Tibial nerve (tissue), 4 donors: ENCODE measurements around the gene PIK3AP1.

Source experiments
- CTCF ChIP-seq, 5 experiments: fragments of 200-600 bp in 3 of 5; fragments of 450-650 bp in 2 of 5; sonication (generic) in 3 of 5; IDR thresholded peaks; one replicate each; pipeline ENCODE4 v1.5.1; 2016 to 2019; ENCODE audit warnings: antibody characterized with exemption in 5 of 5, mild to moderate bottlenecking in 3 of 5, moderate library complexity in 2 of 5
- EP300 ChIP-seq, 2 donors: sonication (generic); formaldehyde crosslinking; IDR thresholded peaks; one replicate each; pipeline ENCODE4 v1.6.1; 2017; ENCODE audit warnings: antibody characterized with exemption in 2 of 2, mild to moderate bottlenecking in 1 of 2
- POLR2A ChIP-seq, 2 donors: fragments of 450-650 bp; IDR thresholded peaks; one replicate each; pipeline ENCODE4 v1.6.1; 2017; ENCODE audit warnings: antibody characterized with exemption in 2 of 2, mild to moderate bottlenecking in 2 of 2, moderate library complexity in 2 of 2

DNA sequence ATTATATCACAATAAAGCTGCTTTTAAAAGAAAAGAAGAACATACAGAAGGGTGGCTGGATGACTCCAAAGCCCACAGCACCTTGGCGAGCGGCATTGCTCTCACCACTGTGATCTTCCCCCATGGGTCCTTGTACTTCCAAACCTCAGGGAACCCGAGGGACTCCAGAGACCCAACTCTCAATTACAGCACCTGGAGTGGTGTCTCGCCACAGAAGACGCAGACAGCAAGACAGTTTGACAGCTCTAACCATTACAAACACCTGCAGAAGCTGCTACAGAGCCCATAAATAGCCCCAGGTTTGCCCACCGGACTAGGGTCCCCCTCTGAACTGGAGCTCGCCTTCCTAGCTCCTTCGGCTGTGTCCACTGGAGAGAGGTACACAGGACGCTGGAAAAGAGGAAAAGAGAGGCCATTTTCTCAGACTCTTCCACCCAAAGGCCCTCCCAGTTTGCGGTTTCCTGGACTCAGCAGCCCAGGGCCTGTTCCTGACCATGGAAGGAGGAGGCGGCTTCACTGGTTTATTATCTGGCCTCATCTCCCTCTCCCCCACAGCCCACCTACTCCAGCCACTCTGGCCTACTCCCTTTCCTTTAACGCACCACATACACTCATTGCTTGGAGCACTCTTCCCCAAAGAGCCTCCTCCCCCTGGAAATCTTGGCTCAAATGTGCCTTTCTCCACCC, 1.9 kb downstream of the PIK3AP1 start:
- TF ChIP-seq CTCF (IDR thresholded peaks at IDR 0.05) (no peak), POLR2A (IDR thresholded peaks at IDR 0.05) (no peak), EP300 (IDR thresholded peaks at IDR 0.05) (no peak)
